Measurements from ENCODE around the gene PTPRH. TPM values are rescaled to one million over a fixed set of nuclear protein-coding genes. Genes with fewer than 3 reads are reported as not detected.

PTPRH gene
- total and polyA plus RNA-seq, 8 donors: 0.10 to 0.63 (median 0.23) TPM

GRCh38 chr19:55241143-55241934 is 32.0 kb upstream of the PTPRH start:
- H3K9me3 ChIP-seq: no peaks in the 10 kb centered on the region
- no peak for ATAC-seq
- no peaks in the 10 kb centered on the region for H3K4me1 ChIP-seq
- H3K4me3 ChIP-seq: no peak overlapping the region
- H3K27me3 ChIP-seq: no peaks in the 10 kb centered on the region
- DNase-seq: peak in 1 of 4 donors; percentile 72
- intact Hi-C loops (cut with DNase I): no loop called here
- TF ChIP-seq CTCF (IDR thresholded peaks at IDR 0.05): no peak
- peaks cover 0 to 100% of the 10 kb centered on the region in 2 donors for H3K36me3 ChIP-seq
- H3K27ac ChIP-seq: no peak overlapping the region

GRCh38 chr19:55240713-55241020 is 31.4 kb upstream of the PTPRH start:
- DNase-seq: peak in 1 of 4 donors; percentile 46
- intact Hi-C loops (cut with DNase I): no loop called here
- H3K27me3 ChIP-seq: no peaks in the 10 kb centered on the region
- ATAC-seq: no peak
- no peak overlapping the region for H3K27ac ChIP-seq
- no peak overlapping the region for H3K4me3 ChIP-seq
- TF ChIP-seq CTCF (IDR thresholded peaks at IDR 0.05): no peak
- H3K4me1 ChIP-seq: no peaks in the 10 kb centered on the region
- H3K9me3 ChIP-seq: no peaks in the 10 kb centered on the region
- H3K36me3 ChIP-seq: peaks cover 0 to 100% of the 10 kb centered on the region in 2 donors

GRCh38 chr19:55239004-55239403 is 29.7 kb upstream of the PTPRH start:
- ATAC-seq (no peak), DNase-seq (peak in 1 of 4 donors; percentile 54)
- H3K27ac ChIP-seq: no peak overlapping the region
- no peaks in the 10 kb centered on the region for H3K9me3 ChIP-seq
- H3K4me3 ChIP-seq: no peak overlapping the region
- H3K36me3 ChIP-seq: peaks cover 0 to 100% of the 10 kb centered on the region in 2 donors
- intact Hi-C loops (cut with DNase I): no loop called here
- no peaks in the 10 kb centered on the region for H3K27me3 ChIP-seq
- H3K4me1 ChIP-seq: no peaks in the 10 kb centered on the region
- TF ChIP-seq CTCF (IDR thresholded peaks at IDR 0.05): no peak

- Histone ChIP-seq H3K4me1 (no peaks in the 10 kb centered on the region), H3K27me3 (no peaks in the 10 kb centered on the region), H3K27ac (no peak overlapping the region), H3K9me3 (no peaks in the 10 kb centered on the region), H3K4me3 (no peak overlapping the region), H3K36me3 (peaks cover 0 to 100% of the 10 kb centered on the region in 2 donors)
- intact Hi-C loops (cut with DNase I): no loop called here
- TF ChIP-seq CTCF (IDR thresholded peaks at IDR 0.05): no peak
- DNase-seq: peak in 1 of 4 donors; percentile 23
- ATAC-seq: no peak
Measured at GRCh38 chr19:55238030-55238429, 28.7 kb upstream of the PTPRH start.

- no peak for ATAC-seq
- H3K4me1 ChIP-seq: no peaks in the 10 kb centered on the region
- H3K27ac ChIP-seq: no peak overlapping the region
- H3K9me3 ChIP-seq: no peaks in the 10 kb centered on the region
- intact Hi-C loops (cut with DNase I): no loop called here
- TF ChIP-seq CTCF (IDR thresholded peaks at IDR 0.05): no peak
- peaks cover 0 to 100% of the 10 kb centered on the region in 2 donors for H3K36me3 ChIP-seq
- no peak overlapping the region for H3K4me3 ChIP-seq
- H3K27me3 ChIP-seq: no peaks in the 10 kb centered on the region
- no peak for DNase-seq
Measured at GRCh38 chr19:55232986-55233385, 23.7 kb upstream of the PTPRH start.
